ENCODE data around the gene PPP1R15B. TPM values are rescaled to one million over a fixed set of nuclear protein-coding genes. Genes with fewer than 3 reads are reported as not detected.

PPP1R15B gene
- total RNA-seq, 1 donor = 30.3 TPM

DNA sequence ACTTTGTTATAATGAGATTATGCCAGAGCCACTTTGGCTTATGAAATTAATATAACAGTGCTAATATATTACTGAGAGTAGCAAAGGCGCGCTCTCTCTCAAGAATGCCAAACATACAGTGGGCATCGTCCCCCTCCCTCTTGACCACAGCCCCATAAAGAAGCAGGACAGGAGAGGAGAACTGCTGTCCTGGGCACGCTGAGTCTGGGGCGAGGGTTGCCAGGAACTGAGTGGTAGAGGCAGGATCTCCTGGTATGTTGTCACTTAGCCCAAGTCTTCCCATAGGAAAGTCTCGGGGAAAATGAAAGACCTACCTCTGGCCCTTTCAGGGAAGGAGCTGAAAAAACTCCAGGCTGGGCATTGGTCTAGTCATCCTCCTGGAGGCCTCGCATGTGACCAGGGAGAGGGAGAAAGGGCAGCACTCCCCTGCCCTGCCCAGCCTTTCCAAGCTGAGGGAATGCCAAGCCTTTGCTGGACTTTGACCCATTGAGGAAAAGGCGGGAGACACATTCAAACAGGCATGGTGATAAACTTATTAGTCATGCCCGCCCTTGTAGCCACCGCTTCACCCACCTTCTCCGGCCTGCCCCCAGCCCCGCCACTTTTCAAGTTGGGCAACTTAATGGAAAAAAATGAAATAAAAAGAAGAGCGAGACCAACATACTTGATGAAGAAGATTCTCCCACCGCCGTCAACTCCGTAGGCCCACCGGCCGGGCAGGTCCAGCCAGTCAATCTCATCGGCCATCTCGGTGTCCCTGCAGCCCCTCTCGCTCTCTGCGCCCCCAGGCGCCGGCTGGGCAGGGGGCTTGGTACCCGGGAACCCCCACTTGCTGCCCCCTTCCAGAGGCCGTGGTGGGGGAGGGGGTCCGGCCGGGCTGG, 34.5 kb downstream of the PPP1R15B start:
- TF ChIP-seq, protein P1, sequence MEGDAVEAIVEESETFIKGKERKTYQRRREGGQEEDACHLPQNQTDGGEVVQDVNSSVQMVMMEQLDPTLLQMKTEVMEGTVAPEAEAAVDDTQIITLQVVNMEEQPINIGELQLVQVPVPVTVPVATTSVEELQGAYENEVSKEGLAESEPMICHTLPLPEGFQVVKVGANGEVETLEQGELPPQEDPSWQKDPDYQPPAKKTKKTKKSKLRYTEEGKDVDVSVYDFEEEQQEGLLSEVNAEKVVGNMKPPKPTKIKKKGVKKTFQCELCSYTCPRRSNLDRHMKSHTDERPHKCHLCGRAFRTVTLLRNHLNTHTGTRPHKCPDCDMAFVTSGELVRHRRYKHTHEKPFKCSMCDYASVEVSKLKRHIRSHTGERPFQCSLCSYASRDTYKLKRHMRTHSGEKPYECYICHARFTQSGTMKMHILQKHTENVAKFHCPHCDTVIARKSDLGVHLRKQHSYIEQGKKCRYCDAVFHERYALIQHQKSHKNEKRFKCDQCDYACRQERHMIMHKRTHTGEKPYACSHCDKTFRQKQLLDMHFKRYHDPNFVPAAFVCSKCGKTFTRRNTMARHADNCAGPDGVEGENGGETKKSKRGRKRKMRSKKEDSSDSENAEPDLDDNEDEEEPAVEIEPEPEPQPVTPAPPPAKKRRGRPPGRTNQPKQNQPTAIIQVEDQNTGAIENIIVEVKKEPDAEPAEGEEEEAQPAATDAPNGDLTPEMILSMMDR (IDR thresholded peaks at IDR 0.05; ENCODE audit: insufficient read depth, low read length) = no peak
- DNase-seq (ENCODE audit: low read depth) = no peak
- no peak overlapping the region for H3K4me3 ChIP-seq (ENCODE audit: low read depth, low read length)

DNA sequence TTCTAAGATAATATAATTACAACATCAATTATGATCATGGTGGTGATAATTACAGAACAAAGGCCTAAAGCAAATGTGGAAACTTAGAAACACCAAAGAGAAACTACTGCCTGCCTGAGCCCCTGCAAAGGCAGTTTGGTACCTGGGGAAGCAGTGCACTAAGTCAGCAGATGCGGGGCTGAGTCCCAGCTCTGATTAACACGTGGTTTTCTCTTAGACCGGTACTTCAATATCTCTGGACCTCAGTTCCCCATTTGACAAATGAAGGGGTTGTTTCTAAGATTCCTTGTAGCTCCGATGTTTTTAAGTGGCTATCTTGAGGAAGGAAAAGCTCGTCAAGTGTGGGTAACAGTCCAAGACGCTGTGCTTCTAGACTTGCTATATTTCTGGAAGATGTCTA, 35.2 kb downstream of the PPP1R15B start:
- H3K4me3 ChIP-seq (ENCODE audit: low read depth, low read length) = no peak overlapping the region
- TF ChIP-seq, protein P1 (IDR thresholded peaks at IDR 0.05; ENCODE audit: insufficient read depth, low read length) = no peak
- DNase-seq (ENCODE audit: low read depth) = no peak

DNA sequence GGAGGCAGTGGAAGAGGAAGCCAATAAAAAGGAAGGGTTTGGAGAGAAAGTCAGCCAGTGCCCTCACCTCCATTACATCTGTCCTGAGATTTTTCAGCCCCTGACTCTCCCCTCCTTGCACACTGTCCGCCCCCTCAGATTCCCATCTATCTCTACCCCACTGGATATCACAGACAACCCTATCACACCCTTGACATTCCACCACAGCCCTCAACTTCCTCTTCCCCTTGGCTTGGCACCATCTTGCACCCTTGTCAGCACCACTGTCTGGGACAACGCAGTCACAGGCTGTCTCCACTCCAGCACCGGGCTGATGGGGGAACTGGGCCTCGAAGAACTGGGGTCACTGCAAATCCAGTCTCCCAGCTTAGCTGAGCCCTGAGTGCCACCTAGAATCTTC, 37.7 kb downstream of the PPP1R15B start:
- TF ChIP-seq, protein P1 (IDR thresholded peaks at IDR 0.05; ENCODE audit: insufficient read depth, low read length) = no peak
- H3K4me3 ChIP-seq (ENCODE audit: low read depth, low read length) = no peak overlapping the region

DNA sequence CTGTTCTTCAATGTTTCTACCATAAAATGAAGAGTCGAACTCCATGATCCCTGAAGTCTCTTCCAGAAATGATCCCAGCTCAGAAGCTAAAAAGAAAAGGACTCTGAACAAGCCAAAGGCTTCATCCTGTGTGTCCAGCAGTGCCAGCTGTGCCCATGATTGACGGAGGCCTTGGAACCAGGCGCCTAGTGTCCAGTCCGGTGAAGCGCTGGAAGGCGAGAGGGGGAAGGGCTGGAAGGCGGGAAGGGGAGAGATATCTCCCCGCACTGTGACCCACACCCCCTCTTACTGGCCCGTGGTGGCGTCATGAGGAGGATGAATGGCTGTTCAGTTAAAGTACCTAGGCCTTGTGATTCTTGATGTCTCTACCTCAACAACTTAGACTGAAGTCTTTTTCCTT, 41.4 kb downstream of the PPP1R15B start:
- TF ChIP-seq, protein P1 (IDR thresholded peaks at IDR 0.05; ENCODE audit: insufficient read depth, low read length) = no peak
- DNase-seq (ENCODE audit: low read depth) = no peak
- no peak overlapping the region for H3K4me3 ChIP-seq (ENCODE audit: low read depth, low read length)

More for the DNA sequence above, 37.7 kb downstream of the PPP1R15B start:
- DNase-seq (ENCODE audit: low read depth) = no peak

DNA sequence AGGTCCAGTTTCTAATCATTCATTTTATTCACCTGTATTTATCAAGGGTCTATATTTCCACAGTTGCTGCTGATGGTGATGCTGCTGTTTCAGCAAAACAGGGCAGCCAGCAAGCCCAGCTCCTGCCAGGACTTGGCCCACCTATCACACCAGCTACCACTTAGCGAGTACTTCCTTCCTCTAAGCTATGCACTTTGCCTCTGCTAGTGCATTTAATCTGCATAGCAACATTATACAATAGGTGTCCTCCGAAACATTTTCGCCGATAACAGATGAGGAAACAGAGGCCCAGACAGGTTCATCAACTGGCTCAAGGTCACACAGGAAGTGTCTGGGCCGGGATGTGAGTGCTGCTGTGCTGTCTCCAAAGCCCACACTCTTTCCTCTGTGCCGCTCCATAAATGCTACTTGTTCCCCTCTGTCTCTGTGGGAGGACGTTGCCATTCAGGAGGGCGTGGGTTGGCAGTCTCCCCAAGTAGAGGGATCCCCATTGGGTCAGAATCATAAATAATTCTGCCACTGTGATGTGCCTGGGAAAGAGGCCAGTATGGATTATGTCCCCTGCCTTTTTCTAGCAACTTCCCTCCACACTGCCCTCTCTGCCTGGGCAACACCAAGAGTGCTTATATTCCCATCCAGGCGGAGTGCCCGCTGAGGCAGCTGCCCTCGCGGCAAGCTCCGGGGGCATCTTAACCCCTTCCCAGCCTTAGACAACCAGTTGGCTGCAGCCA, 42.5 kb downstream of the PPP1R15B start:
- TF ChIP-seq, protein P1 (IDR thresholded peaks at IDR 0.05; ENCODE audit: insufficient read depth, low read length) = no peak
- no peak overlapping the region for H3K4me3 ChIP-seq (ENCODE audit: low read depth, low read length)
- no peak for DNase-seq (ENCODE audit: low read depth)

DNA sequence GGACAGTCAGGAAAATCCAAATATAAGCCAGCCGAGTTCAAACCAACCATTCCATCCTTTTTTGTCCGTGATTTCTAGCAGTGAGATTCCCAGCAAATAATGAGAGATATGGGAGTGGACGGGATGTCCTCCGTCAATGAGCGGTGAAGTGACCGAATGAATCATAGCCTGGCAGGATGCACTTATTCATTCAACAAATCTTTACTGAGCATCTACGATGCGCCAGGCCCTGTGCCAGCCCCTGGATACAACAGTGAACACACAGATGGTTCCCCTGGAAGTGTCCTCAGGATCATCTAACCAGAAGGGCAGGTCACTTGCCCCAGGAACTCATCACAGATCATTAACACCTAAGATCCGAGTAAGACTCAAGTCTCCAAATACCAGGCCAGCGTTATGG, 43.7 kb downstream of the PPP1R15B start:
- TF ChIP-seq, protein P1 (IDR thresholded peaks at IDR 0.05; ENCODE audit: insufficient read depth, low read length) = no peak
- DNase-seq (ENCODE audit: low read depth) = no peak
- H3K4me3 ChIP-seq (ENCODE audit: low read depth, low read length) = no peak overlapping the region
